Measurements from ENCODE around the gene WASF2. TPM values are rescaled to one million over a fixed set of nuclear protein-coding genes. Genes with fewer than 3 reads are reported as not detected.

The WASF2 gene
- total and polyA plus RNA-seq, 4 experiments from 2014 or later = 31.6 to 164 (median 122) TPM

- Histone ChIP-seq H3K9me3 (ENCODE audit: control insufficient read depth in 1 of 2, low read length in 2 of 2) (no peaks in the 10 kb centered on the region), H3K4me3 (ENCODE audit: low read length in 2 of 2) (no peak overlapping the region), H3K36me3 (ENCODE audit: insufficient read depth, low read length) (no peaks in the 10 kb centered on the region), H3K4me1 (ENCODE audit: insufficient read depth, low read length) (peaks cover 18% of the 10 kb centered on the region), H3K27me3 (ENCODE audit: insufficient read depth, low read length) (no peaks in the 10 kb centered on the region), H3K27ac (ENCODE audit: low read depth, low read length) (no peak overlapping the region)
- no peak overlapping the region for H3K4me3 Mint-ChIP-seq
- H3K36me3 Mint-ChIP-seq = peaks cover 0 to 19% of the 10 kb centered on the region in 2 donors
- ChIA-PET POLR2A (ENCODE audit: partially characterized antibody) (interaction anchor here (0.6 to 5.4 kb wide), 3 partner anchors 10 to 58 kb away, joined by 3 to 81 read pairs (median 3); no protein-coding TSS in a partner anchor), CTCF (ENCODE audit: partially characterized antibody) (interaction anchor here (0.7 kb wide), 1 partner anchor 64 kb away, joined by 3 read pairs; no protein-coding TSS in a partner anchor)
- H3K27me3 Mint-ChIP-seq = peaks cover 0 to 3% of the 10 kb centered on the region in 2 donors
- intact Hi-C loops (cut with micrococcal nuclease) = no loop called here
- DNase-seq = no peak
- H3K9me3 Mint-ChIP-seq = peaks cover 0 to 10% (median 0%) of the 10 kb centered on the region in 8 donors
- peak overlapping the region in 3 of 7 donors; percentile 41 to 68 (median 60) for H3K27ac Mint-ChIP-seq
- H3K4me1 Mint-ChIP-seq = peaks cover 16 to 29% (median 23%) of the 10 kb centered on the region in 4 donors
Observed at GRCh38 chr1:27492796-27493195, 2.8 kb upstream of the WASF2 start.

GRCh38 chr1:27491748-27492700, 2.1 kb upstream of the WASF2 start:
- POLR2A ChIA-PET (ENCODE audit: partially characterized antibody) = interaction anchor here (0.6 to 5.4 kb wide), 5 partner anchors 9 to 134 kb away, joined by 3 to 81 read pairs (median 3); no protein-coding TSS in a partner anchor

GRCh38 chr1:27489501-27489972, 430 bp downstream of the WASF2 start:
- peak overlapping the region; percentile 87 for H3K27ac ChIP-seq (ENCODE audit: low read depth, low read length)
- peaks cover 37% of the 10 kb centered on the region for H3K4me1 ChIP-seq (ENCODE audit: insufficient read depth, low read length)
- DNase-seq = peak in 4 of 5 donors; percentile 44 to 59 (median 50)
- Mint-ChIP-seq H3K27me3 (peaks cover 0 to 3% of the 10 kb centered on the region in 2 donors), H3K27ac (peak overlapping the region; percentile 94 to 99 (median 95)), H3K4me3 (peak overlapping the region; percentile 95 to 100 (median 97)), H3K36me3 (peaks cover 0 to 19% of the 10 kb centered on the region in 2 donors), H3K9me3 (peaks cover 0 to 10% (median 0%) of the 10 kb centered on the region in 8 donors), H3K4me1 (peaks cover 20 to 48% (median 30%) of the 10 kb centered on the region in 4 donors)
- no peaks in the 10 kb centered on the region for H3K9me3 ChIP-seq (ENCODE audit: control insufficient read depth in 1 of 2, low read length in 2 of 2)
- no peaks in the 10 kb centered on the region for H3K27me3 ChIP-seq (ENCODE audit: insufficient read depth, low read length)
- intact Hi-C loops (cut with micrococcal nuclease) = no loop called here
- ChIA-PET POLR2A (ENCODE audit: partially characterized antibody) (interaction anchor here (0.6 to 5.4 kb wide), 28 partner anchors 7 to 746 kb away, joined by 3 to 81 read pairs (median 6); partner anchors contain the start of genes ATP5IF1, FAM76A, IFI6 and SYTL1), CTCF (ENCODE audit: partially characterized antibody) (interaction anchor here (1.6 to 2.3 kb wide), 4 partner anchors 59 to 119 kb away, joined by 3 to 9 read pairs (median 6); no protein-coding TSS in a partner anchor)
- no peaks in the 10 kb centered on the region for H3K36me3 ChIP-seq (ENCODE audit: insufficient read depth, low read length)
- peak overlapping the region; percentile 44 to 100 for H3K4me3 ChIP-seq (ENCODE audit: low read length in 2 of 2)

More at GRCh38 chr1:27491748-27492700, 2.1 kb upstream of the WASF2 start:
- Histone ChIP-seq H3K27ac (ENCODE audit: low read depth, low read length) (no peak overlapping the region), H3K27me3 (ENCODE audit: insufficient read depth, low read length) (no peaks in the 10 kb centered on the region), H3K9me3 (ENCODE audit: control insufficient read depth in 1 of 2, low read length in 2 of 2) (no peaks in the 10 kb centered on the region), H3K4me3 (ENCODE audit: low read length in 2 of 2) (no peak overlapping the region), H3K36me3 (ENCODE audit: insufficient read depth, low read length) (no peaks in the 10 kb centered on the region), H3K4me1 (ENCODE audit: insufficient read depth, low read length) (peaks cover 19% of the 10 kb centered on the region)
- Mint-ChIP-seq H3K4me1 (peaks cover 16 to 30% (median 23%) of the 10 kb centered on the region in 4 donors), H3K36me3 (peaks cover 0 to 19% of the 10 kb centered on the region in 2 donors), H3K9me3 (peaks cover 0 to 10% (median 0%) of the 10 kb centered on the region in 8 donors), H3K4me3 (peak overlapping the region in 7 of 8 donors; percentile 11 to 59 (median 46)), H3K27ac (peak overlapping the region in 5 of 7 donors; percentile 29 to 76 (median 52)), H3K27me3 (peaks cover 0 to 3% of the 10 kb centered on the region in 2 donors)
- intact Hi-C loops (cut with micrococcal nuclease) = no loop called here
- no peak for DNase-seq
- CTCF ChIA-PET (ENCODE audit: partially characterized antibody) = interaction anchor here (0.7 to 2.3 kb wide), 3 partner anchors 61 to 76 kb away, joined by 3 to 8 read pairs (median 3); no protein-coding TSS in a partner anchor

- H3K27me3 ChIP-seq (ENCODE audit: insufficient read depth, low read length) = no peaks in the 10 kb centered on the region
- peaks cover 29 to 57% (median 41%) of the 10 kb centered on the region in 4 donors for H3K4me1 Mint-ChIP-seq
- H3K27ac Mint-ChIP-seq = peak overlapping the region; percentile 63 to 99 (median 95)
- peaks cover 0 to 3% of the 10 kb centered on the region in 2 donors for H3K27me3 Mint-ChIP-seq
- no peaks in the 10 kb centered on the region for H3K36me3 ChIP-seq (ENCODE audit: insufficient read depth, low read length)
- intact Hi-C loops (cut with micrococcal nuclease) = no loop called here
- H3K9me3 ChIP-seq (ENCODE audit: control insufficient read depth in 1 of 2, low read length in 2 of 2) = no peaks in the 10 kb centered on the region
- POLR2A ChIA-PET (ENCODE audit: partially characterized antibody) = interaction anchor here (0.7 to 5.4 kb wide), 5 partner anchors 8 to 181 kb away, joined by 3 to 81 read pairs (median 7); no protein-coding TSS in a partner anchor
- H3K4me1 ChIP-seq (ENCODE audit: insufficient read depth, low read length) = peaks cover 48% of the 10 kb centered on the region
- CTCF ChIA-PET (ENCODE audit: partially characterized antibody) = interaction anchor here (0.5 to 1.9 kb wide), 3 partner anchors 38 to 72 kb away, joined by 3 to 9 read pairs (median 3); no protein-coding TSS in a partner anchor
- peak in 4 of 5 donors; percentile 22 to 33 (median 24) for DNase-seq
- H3K4me3 Mint-ChIP-seq = peak overlapping the region; percentile 94 to 99 (median 97)
- H3K4me3 ChIP-seq (ENCODE audit: low read length in 2 of 2) = peak overlapping the region; percentile 44 to 100
- peaks cover 0 to 26% of the 10 kb centered on the region in 2 donors for H3K36me3 Mint-ChIP-seq
- peaks cover 0 to 10% (median 0%) of the 10 kb centered on the region in 8 donors for H3K9me3 Mint-ChIP-seq
- H3K27ac ChIP-seq (ENCODE audit: low read depth, low read length) = peak overlapping the region; percentile 87
Observed at GRCh38 chr1:27487966-27488884, 1.7 kb downstream of the WASF2 start.

- peaks cover 0 to 10% (median 0%) of the 10 kb centered on the region in 8 donors for H3K9me3 Mint-ChIP-seq
- Histone ChIP-seq H3K27ac (ENCODE audit: low read depth, low read length) (no peak overlapping the region), H3K36me3 (ENCODE audit: insufficient read depth, low read length) (no peaks in the 10 kb centered on the region), H3K4me3 (ENCODE audit: low read length in 2 of 2) (no peak overlapping the region), H3K27me3 (ENCODE audit: insufficient read depth, low read length) (no peaks in the 10 kb centered on the region), H3K9me3 (ENCODE audit: control insufficient read depth in 1 of 2, low read length in 2 of 2) (no peaks in the 10 kb centered on the region), H3K4me1 (ENCODE audit: insufficient read depth, low read length) (peaks cover 55% of the 10 kb centered on the region)
- DNase-seq = no peak
- no peak overlapping the region for H3K4me3 Mint-ChIP-seq
- H3K36me3 Mint-ChIP-seq = peaks cover 0 to 29% of the 10 kb centered on the region in 2 donors
- H3K27ac Mint-ChIP-seq = peak overlapping the region in 1 of 7 donors; percentile 35
- ChIA-PET POLR2A (ENCODE audit: partially characterized antibody) (no interaction called here), CTCF (ENCODE audit: partially characterized antibody) (no interaction called here)
- H3K4me1 Mint-ChIP-seq = peaks cover 35 to 76% (median 53%) of the 10 kb centered on the region in 4 donors
- peaks cover 0 to 3% of the 10 kb centered on the region in 2 donors for H3K27me3 Mint-ChIP-seq
- intact Hi-C loops (cut with micrococcal nuclease) = no loop called here
Observed at GRCh38 chr1:27485363-27485762, 4.6 kb downstream of the WASF2 start.

GRCh38 chr1:27483659-27484058, 6.3 kb downstream of the WASF2 start:
- H3K27me3 ChIP-seq (ENCODE audit: insufficient read depth, low read length) = no peaks in the 10 kb centered on the region
- Mint-ChIP-seq H3K27ac (peak overlapping the region in 1 of 7 donors; percentile 32), H3K36me3 (peaks cover 0 to 20% of the 10 kb centered on the region in 2 donors), H3K4me1 (peaks cover 38 to 67% (median 51%) of the 10 kb centered on the region in 4 donors), H3K27me3 (no peaks in the 10 kb centered on the region), H3K9me3 (no peaks in the 10 kb centered on the region), H3K4me3 (peak overlapping the region in 2 of 8 donors; percentile 30 to 32)
- ChIA-PET POLR2A (ENCODE audit: partially characterized antibody) (interaction anchor here (1.5 kb wide), 1 partner anchor 9 kb away, joined by 3 read pairs; no protein-coding TSS in a partner anchor), CTCF (ENCODE audit: partially characterized antibody) (interaction anchor here (1.8 kb wide), 1 partner anchor 53 kb away, joined by 6 read pairs; no protein-coding TSS in a partner anchor)
- DNase-seq = no peak
- no peaks in the 10 kb centered on the region for H3K9me3 ChIP-seq (ENCODE audit: control insufficient read depth in 1 of 2, low read length in 2 of 2)
- H3K4me1 ChIP-seq (ENCODE audit: insufficient read depth, low read length) = peaks cover 52% of the 10 kb centered on the region
- H3K36me3 ChIP-seq (ENCODE audit: insufficient read depth, low read length) = no peaks in the 10 kb centered on the region
- intact Hi-C loops (cut with micrococcal nuclease) = no loop called here
- H3K4me3 ChIP-seq (ENCODE audit: low read length in 2 of 2) = no peak overlapping the region
- H3K27ac ChIP-seq (ENCODE audit: low read depth, low read length) = no peak overlapping the region
